Glutamatergic neuron (in vitro differentiated cells): ENCODE results near the gene POLN. TPM values are rescaled to one million over a fixed set of nuclear protein-coding genes. Genes with fewer than 3 reads are reported as not detected.

Experiments
- DNase-seq: peaks from one replicate; pipeline ENCODE4 v3.0.0; 2022
- H3K27ac Mint-ChIP-seq: one replicate; pipeline ENCODE4 v1.8.0; 2020; ENCODE audit warnings: mild to moderate bottlenecking, mixed read lengths, inconsistent platforms; ENCODE audit not compliant: unreplicated experiment
- H3K27me3 Mint-ChIP-seq: one replicate; pipeline ENCODE4 v1.8.0; 2020; ENCODE audit warnings: mild to moderate bottlenecking, moderate library complexity, mixed read lengths, inconsistent platforms; ENCODE audit not compliant: unreplicated experiment
- H3K36me3 Mint-ChIP-seq: one replicate; pipeline ENCODE4 v1.8.0; 2020; ENCODE audit warnings: mild to moderate bottlenecking, mixed read lengths, inconsistent platforms; ENCODE audit not compliant: unreplicated experiment
- H3K4me1 Mint-ChIP-seq: one replicate; pipeline ENCODE4 v1.8.0; 2020; ENCODE audit warnings: mild to moderate bottlenecking, low read depth, mixed read lengths, inconsistent platforms; ENCODE audit not compliant: unreplicated experiment
- H3K4me3 Mint-ChIP-seq: one replicate; pipeline ENCODE4 v1.8.0; 2020; ENCODE audit warnings: mild to moderate bottlenecking, mixed read lengths, inconsistent platforms; ENCODE audit not compliant: unreplicated experiment
- H3K9me3 Mint-ChIP-seq: one replicate; pipeline ENCODE4 v1.8.0; 2020; ENCODE audit warnings: mild to moderate bottlenecking, moderate library complexity, mixed read lengths, inconsistent platforms; ENCODE audit not compliant: unreplicated experiment
- CTCF ChIP-seq: fragments of 200-600 bp; sonication (generic); IDR thresholded peaks from one replicate; pipeline ENCODE4 v1.5.0; 2021; ENCODE audit not compliant: partially characterized antibody, unreplicated experiment
- total RNA-seq: library from RNA; stranded (reverse); fragmentation: NEBNext Ultra II Directional; extraction: Animal tissue kit (Norgen Biotek cat#: 25700); gene quantifications from one replicate; pipeline ENCODE4 v1.2.1, GENCODE V29; 2021; ENCODE audit not compliant: unreplicated experiment

The POLN gene
- total RNA-seq, 1 donor from 2014 or later: 6.8 TPM

GRCh38 chr4:2245057-2245786, 3.3 kb upstream of the POLN start:
- Mint-ChIP-seq H3K36me3 (no peaks in the 10 kb centered on the region), H3K9me3 (peaks cover 10% of the 10 kb centered on the region), H3K27ac (no peak overlapping the region), H3K4me1 (peaks cover 13% of the 10 kb centered on the region), H3K4me3 (peak overlapping the region; percentile 46), H3K27me3 (no peaks in the 10 kb centered on the region)
- no peak for DNase-seq
- TF ChIP-seq CTCF: no peak

GRCh38 chr4:2243681-2244380, 1.9 kb upstream of the POLN start:
- no peaks in the 10 kb centered on the region for H3K27me3 Mint-ChIP-seq
- H3K4me3 Mint-ChIP-seq: peak overlapping the region; percentile 5
- no peak for TF ChIP-seq CTCF
- DNase-seq: peak; percentile 69
- H3K36me3 Mint-ChIP-seq: no peaks in the 10 kb centered on the region
- H3K27ac Mint-ChIP-seq: peak overlapping the region; percentile 5
- peaks cover 18% of the 10 kb centered on the region for H3K4me1 Mint-ChIP-seq
- peaks cover 10% of the 10 kb centered on the region for H3K9me3 Mint-ChIP-seq

- Mint-ChIP-seq H3K9me3 (peaks cover 10% of the 10 kb centered on the region), H3K4me1 (peaks cover 21% of the 10 kb centered on the region), H3K27ac (peak overlapping the region; percentile 35), H3K36me3 (no peaks in the 10 kb centered on the region), H3K27me3 (no peaks in the 10 kb centered on the region), H3K4me3 (peak overlapping the region; percentile 87)
- no peak for TF ChIP-seq CTCF
- DNase-seq: no peak
Observed at GRCh38 chr4:2241003-2241402, 918 bp downstream of the POLN start.

- Mint-ChIP-seq H3K27me3 (no peaks in the 10 kb centered on the region), H3K4me3 (no peak overlapping the region), H3K4me1 (peaks cover 16% of the 10 kb centered on the region), H3K36me3 (no peaks in the 10 kb centered on the region), H3K9me3 (no peaks in the 10 kb centered on the region), H3K27ac (no peak overlapping the region)
- no peak for DNase-seq
- TF ChIP-seq CTCF: no peak
Observed at GRCh38 chr4:2236944-2237666, 4.8 kb downstream of the POLN start.
